ENCODE data around the gene KREMEN1.

KREMEN1 gene

DNA sequence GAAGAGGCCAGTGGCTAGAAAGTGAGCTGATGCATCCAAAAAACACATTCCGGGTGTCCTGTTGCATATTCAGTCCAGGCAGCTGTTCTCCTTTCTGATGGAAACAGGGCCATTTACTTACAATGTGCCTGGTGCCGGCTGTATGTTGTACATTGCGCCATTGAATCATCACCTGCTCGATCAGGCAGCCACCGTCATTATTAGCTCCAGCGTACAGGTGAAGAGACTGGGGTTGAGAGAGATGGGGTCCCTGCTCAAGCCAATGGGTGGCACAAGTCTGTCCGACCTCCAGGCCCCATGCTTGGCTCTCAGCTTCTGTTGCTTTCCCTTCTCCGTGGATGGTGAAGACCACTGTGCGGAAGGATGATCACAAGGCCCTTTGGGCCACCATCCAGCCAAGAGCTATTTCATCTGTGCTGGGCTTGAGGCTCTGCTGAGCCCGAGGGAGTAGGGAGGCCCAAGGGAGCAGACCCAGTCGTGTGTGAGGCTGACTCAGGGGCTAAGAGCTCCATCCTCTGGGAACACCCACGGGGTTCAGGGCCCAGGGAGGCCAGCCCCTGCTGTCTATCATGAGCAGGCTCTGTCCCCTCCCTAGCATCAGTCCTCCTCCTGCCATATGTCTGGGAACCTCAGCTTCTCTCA lies 112.1 kb downstream of the KREMEN1 start:
- DNase-seq (ENCODE audit: low read depth) = no peak

DNA sequence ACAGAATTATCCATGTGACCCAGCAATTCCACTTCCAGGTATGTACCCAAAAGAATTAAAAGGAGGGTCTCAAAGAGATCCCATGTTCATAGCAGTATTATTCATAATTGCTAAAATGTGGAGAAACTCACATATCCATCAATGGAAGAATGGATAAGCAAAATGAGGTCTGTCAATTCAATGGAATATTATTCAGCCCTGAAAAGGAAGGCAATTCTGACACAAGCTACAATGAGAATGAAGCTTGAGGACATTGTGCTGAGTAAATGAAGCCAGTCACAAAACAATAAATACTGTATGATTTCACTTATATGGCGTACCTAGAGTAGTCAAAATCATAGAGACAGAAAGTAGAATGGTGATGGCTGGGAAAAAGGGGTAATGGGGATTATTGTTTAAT lies 113.5 kb downstream of the KREMEN1 start:
- DNase-seq (ENCODE audit: low read depth) = no peak

DNA sequence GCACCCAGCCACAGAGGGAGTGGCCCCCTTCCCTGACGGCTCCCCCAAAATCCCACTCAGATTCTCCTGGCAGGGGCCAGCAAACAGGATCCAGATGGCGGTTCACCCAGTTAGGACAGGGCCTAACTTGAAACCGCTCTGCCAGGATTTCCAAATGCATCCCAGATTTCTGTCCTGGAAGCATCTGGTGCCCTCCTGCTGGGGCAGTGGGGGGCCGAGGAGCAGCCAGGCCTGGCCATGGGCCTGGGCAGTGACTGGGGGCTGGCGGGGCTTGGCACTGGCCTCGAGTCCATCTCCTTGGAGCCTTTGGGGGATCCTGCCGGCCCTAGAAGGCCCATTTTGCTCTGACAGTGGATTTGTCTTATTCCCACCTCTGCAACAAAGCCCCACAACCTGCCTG lies 115.0 kb downstream of the KREMEN1 start:
- no peak for DNase-seq (ENCODE audit: low read depth)

DNA sequence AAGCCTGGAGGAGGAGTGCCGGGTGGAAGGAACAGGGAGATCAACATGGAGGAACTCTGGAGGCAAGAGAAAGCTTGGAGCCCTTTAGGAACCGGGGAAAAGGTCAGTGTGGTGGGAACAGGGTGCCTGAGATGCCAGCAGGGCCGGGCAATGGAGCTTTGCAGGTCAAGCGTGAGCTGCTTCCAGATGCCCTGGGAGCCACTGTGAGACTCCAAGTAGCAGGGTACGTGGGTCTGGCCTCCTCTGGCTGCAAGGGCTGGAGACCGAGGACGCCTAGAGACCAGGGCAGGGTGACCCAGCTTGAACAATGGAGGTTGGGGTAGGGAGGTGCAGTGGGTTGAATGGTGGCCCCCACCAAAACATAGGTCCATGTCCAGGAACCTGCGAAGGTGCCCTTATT lies 117.2 kb downstream of the KREMEN1 start:
- no peak for DNase-seq (ENCODE audit: low read depth)

DNA sequence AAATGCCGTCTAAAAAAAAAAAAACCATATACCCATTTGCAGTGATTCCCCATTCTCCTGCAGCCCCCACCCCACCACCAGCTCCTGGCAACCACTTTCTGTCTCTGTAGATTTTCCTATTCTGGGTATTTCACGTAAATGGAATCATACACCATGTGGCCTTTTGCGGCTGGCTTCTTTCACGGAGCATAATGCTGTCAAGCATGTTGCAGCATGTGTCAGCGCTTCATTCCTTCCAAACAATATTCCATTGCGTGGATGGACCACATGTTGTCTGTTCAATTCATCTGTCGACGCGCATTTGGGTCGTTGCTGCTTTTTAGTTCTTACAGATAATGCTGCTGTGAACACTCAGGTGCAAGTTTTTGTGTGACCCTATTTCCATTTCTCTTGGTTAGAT lies 118.1 kb downstream of the KREMEN1 start:
- DNase-seq (ENCODE audit: low read depth) = no peak

DNA sequence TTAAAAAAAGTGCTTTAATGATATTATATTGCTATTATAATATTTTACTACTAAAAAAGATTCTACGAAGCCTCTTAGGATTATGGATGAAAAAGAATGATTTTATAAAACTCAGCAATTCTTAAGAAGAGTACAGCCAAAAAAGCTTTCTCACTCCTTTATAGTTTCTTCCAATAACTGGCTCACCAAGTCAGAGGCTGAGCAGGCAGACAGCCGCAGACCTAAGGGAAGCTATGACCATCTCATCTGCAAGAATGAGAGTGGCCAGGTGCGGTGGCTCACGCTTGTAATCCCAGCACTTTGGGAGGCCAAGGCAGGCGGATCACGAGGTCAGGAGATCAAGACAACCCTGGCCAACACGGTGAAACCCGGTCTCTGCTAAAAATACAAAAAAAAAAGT lies 120.2 kb downstream of the KREMEN1 start:
- DNase-seq (ENCODE audit: low read depth) = no peak

DNA sequence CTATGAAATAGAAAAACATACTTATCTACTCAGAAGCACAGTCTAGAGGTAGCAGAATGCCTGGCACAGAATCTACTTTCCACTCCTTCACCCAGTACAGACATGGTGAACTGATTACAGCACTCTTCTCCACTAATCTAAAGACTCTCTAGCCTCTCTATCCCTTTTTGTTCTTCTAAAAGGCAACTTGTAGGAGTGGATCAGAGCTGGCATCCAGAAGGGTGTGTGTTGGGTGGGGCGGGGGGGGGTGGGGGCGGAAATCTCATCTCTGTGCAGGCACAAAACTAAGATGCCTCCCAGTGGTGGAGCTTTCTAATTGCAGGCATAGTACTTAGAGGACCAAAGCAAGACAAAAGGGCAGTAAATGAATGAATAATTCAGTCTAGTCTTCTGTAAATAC lies 121.3 kb downstream of the KREMEN1 start:
- no peak for DNase-seq (ENCODE audit: low read depth)

DNA sequence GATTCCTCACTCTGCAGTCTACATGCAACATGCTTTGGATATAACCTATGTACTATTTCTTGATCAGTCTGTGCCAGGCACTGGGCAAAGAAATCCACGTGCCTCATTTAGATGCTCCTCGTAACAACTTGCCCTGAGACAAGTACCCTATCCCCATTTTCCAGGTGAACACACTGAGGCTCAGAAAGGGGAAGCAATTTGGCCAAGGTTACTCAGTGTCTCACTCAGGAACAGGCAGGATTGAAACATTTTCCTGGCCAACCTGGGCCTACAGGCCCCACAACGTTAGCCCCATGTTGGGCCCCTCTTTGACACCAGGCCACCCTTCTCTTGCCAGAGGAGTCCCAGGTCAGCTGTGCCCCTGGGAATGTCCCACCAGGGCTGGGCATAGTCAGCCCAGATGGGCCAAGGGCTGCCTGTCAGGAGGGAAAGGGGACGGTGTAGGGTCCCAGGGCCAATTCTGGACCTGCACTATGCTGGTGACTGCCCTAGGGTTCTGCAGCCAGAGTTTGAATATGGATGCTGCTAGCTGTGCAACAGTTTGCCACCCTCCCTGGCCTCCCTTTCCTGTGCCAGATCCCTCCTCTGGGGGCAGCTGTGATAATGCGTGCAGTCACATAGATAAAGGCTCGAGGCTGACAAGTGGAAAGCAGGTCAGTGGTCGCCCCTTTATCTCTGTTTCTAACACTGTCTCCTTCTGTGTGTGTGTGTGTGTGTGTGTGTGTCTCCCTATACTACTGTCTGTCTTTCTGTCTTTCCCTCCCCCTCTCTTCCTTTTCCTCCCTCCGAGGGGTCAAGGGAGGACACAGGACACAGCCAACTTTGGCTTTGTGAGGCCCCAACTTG lies 122.5 kb downstream of the KREMEN1 start:
- DNase-seq (ENCODE audit: low read depth) = no peak

DNA sequence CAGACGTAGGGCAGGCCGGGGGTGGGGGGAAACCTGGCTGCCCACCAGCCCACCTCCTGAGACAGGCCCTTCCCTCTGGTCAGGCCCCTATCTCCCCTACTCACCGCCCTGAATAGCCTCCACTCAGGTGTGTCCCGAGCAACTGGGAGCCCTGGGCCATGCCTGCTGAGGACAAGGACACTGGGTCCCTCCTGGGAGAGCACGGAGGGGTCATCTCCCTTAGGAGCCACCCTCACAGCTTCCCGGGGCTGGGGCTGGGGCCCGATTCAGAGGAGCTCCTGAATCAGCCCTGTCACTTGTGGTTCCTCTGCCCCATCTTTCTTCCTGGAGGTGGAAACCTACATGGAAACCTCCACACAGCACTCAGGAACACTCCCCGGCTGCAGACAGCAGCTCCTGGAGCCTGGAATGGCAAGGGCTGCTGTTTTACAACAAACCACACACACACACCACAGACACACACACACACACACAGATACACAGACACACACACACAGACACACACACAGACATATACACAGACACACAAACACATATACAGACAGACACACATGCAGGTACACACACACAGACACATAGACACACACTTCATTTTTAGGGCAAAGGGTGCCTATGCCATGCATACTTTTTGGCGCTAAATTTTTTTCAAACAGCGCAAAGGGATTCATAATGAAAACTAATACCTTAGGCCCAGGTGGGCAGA lies 123.3 kb downstream of the KREMEN1 start:
- DNase-seq (ENCODE audit: low read depth) = no peak

DNA sequence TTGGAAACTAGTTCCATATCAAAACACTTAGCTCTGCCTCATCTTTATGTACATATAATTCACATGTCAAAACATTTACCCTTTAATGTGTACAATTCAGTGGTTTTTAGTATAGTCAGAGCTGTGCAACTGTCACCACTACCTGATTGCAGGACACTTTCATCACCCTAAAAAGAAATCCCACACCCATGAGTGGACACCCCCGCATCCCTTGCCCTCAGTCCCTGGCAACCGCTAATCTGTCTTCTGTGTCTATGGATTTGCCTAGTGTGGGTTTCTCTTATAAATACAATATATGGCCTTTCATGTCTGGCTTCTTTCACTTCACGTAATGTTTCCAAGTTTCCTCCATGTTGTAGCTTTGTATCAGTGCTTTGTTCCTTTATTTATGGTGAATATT lies 124.3 kb downstream of the KREMEN1 start:
- DNase-seq (ENCODE audit: low read depth) = no peak

DNA sequence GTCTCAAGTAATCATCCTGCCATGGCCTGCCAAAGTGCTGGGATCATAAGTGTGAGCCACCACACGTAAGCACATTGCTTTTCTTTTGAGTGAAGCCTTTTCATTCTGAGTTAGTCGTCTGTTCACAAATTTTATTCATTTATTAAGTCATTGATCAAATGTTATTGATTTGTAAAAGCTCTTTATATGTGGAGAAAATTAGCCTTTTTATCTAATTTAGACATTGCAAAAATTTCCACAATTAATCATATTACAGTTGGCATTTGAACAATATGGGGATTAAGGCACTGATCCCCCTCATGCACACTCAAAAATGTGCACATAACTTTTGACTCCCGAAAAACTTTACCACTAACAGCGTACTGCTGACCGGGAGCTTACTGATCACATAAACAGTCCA lies 125.4 kb downstream of the KREMEN1 start:
- no peak for DNase-seq (ENCODE audit: low read depth)

DNA sequence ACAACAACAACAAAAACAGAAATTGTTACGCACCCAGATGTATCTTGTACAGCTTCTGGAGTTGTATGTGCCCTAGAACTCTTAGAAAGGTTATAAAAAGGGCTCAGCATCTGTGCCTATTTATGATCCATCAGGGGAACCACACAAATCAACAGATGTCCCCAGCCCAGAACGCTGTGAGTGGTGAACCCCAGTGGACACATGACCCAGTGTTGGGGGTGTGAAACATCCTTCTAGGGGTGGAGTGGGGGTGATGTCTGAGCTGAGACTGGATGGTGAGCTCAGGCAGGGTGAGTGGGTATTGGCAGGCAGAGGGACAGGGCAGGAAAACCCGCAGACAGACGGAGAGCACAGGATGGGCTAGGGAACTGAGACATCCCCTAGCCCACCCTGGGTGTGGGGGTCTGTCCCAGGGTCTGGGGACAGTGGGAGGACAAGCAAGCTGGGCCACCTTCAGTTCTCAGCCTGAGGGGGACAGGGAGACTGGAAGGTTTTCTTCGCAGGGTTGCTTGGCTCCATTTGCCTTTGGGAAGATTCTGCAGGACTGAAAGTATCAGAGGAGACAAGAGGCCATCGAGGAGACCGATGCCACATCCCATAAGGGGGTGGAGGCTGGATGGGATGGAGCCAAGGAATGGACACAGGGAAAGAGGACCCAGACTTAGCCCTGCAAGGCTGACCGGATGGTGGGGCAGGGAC lies 127.0 kb downstream of the KREMEN1 start:
- no peak for DNase-seq (ENCODE audit: low read depth)

DNA sequence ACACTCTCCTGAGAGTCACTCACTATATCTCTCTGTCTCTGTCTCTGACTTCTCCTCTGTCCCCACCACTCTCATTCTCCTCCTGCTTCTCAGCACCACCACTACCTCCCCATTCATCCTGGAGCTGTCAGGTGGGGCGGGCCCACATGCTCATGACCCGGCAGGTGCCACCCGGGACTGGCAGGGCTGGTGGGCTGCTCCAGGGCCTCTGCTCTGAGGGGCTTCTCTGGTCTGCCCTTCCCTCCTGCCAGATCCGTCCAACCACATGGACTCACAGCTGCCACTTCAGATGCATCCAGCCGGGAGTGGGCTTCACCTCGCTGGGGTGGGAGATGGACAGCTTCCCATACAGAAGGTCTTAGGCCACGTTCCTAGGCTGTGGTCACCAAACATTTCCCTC lies 128.1 kb downstream of the KREMEN1 start:
- DNase-seq (ENCODE audit: low read depth) = no peak

DNA sequence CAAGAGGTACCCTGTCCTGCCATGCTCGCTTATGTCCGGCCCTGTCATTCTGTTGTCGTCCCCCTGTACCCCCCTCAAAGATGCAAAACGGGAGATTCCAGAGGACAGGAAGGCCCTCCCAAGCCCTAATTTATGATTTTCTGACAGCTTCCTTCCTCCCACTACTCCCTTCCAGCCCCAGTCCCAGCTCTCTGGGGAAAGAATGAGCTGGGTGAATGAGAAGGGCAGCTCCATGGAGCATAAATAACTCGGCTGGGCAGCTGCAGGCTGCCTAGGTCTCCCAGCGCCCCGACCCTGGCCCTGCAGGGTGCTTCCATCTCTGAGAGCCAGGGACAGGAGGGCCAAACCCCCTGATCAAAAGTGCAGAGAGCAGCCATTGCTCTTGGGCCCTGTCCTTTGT lies 128.9 kb downstream of the KREMEN1 start:
- DNase-seq (ENCODE audit: low read depth) = no peak

DNA sequence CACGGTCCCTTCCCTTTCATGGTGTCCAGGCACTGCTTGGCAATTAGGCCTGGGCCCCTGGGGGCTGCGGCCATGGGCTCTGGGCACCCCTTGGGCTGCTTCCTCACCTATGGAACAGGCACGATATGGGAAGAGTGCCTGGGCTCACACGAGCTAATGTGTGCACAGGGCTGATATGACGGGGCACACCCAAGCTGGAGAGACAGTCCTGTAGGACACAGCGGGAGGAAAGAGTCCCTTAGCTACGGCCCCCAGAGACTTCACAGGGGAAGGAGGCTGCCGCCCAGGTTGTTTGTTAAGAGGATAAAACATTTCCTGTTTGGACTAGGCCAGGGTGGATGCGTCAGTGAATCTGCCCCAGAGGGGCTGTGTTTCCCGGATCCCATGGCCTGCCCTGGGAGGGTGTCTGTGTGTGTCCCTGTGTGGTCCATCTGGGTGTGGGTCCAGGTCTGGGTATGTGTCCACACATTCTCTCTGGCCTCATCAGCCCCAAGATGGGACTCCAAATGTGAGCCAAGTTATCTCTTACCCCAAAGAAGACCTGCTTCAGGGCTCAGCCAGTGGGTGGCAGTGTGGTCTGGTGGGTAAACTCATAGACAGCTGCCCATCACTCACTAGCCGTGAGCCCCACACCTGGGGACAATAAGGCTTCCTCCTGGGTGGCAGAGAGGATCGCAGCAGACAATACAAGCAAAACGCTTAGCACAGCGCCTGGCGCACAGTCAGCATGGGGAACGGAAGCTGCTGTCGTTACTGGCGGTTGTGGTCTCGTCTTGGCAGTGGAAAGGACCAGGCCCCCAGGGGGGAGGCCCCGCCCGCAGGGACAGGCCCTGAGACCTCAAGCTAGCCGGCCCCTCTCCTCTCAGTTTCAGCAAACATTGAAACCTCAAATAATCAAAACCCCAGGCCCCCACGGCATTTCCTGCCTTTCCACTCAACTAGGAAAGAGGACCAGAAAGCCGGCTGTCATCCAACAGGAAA lies 129.7 kb downstream of the KREMEN1 start:
- peak; percentile 39 for DNase-seq (ENCODE audit: low read depth)

DNA sequence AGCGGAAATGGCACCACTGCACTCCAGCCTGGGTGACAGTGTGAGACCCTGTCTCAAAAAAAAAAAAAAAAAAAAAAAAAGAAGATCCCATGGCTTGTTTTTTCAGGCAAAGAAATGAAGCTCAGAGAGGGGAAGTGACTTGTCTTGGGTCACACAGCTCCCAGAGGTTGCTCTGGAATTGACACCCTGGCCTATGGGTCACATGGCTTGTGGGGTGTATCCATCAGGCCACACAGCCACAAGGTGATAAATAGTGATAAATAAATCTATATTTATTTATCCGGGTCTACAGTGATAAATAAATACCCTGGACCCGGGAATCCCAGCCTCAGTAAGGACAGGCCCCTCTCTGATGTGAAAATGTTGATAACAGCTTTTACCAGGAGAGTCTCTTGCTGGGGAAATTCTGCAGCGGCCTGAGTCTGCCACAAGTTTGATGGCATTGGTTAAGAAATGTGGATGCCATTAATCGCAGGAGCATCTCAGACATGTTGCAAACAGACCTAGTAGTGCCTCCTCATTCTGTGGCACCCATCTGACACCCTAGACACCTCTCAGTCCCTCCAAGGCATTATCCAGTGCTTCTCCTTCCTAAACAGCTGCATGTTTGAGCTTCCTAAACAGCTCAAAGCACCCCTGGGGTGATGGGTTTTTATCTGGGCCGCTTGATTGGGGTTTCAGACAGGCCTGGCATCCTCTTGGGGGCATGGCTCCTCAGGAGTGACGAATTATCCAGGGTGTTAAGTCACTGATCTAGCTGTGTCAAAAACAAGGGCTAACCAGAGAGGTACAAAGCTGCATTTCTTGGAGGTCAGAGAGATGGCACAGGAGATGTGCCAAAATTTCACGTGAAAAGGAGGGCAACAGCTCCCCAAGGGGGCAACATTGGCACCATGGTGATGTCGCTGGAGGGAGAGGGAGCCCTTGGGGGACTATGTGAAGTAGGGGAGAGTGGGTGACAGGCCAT lies 130.9 kb downstream of the KREMEN1 start:
- DNase-seq (ENCODE audit: low read depth) = no peak

DNA sequence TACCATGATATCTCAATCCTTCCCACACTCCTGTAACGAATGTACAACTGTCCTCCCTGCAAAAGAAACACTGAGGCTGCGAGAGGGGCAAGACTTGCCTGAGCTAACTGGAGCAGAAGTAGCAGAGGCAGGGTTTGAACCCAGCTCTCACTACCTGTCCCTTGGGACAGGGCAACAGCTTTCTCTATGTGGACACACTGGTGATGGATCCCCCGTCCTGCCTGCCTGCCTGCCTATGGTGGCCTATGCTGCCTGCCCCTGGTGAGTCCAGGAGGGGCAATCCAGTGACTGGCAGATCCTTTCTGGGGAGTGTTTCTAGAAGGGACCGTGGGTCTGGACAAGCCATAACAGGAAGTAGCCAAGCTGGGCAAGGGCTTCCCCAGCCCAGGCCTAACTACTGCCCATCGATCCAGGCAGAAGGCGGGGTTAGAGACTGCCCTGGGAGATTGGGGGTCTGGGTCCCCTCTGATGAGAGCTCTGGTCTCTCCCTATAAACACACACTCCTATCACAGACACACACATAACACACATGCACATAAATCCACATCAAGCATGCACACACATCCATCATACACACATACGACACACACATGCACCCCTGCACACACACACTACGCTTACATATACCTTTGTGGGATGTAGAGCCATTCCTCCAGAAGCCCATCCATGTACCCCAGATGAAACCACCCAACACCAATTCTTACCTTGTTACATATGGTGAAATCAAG lies 131.8 kb downstream of the KREMEN1 start:
- no peak for DNase-seq (ENCODE audit: low read depth)

DNA sequence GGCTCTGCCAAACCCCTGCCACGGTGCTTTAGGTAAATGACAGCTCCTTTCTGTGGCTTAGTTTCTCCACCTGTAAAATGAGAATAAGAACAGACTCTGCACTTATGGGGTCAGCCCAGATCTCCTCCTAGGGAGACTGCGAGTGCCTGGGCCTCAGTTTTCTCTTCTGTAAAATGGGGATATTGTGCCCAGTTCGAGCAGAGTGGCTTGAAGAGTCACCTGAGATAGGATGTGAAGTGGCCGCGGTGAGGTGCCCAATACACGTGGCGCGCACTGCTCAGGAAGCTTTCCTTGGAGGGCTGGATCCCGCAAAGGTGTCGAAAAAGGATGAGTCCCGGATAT lies 132.4 kb downstream of the KREMEN1 start:
- DNase-seq (ENCODE audit: low read depth) = no peak

DNA sequence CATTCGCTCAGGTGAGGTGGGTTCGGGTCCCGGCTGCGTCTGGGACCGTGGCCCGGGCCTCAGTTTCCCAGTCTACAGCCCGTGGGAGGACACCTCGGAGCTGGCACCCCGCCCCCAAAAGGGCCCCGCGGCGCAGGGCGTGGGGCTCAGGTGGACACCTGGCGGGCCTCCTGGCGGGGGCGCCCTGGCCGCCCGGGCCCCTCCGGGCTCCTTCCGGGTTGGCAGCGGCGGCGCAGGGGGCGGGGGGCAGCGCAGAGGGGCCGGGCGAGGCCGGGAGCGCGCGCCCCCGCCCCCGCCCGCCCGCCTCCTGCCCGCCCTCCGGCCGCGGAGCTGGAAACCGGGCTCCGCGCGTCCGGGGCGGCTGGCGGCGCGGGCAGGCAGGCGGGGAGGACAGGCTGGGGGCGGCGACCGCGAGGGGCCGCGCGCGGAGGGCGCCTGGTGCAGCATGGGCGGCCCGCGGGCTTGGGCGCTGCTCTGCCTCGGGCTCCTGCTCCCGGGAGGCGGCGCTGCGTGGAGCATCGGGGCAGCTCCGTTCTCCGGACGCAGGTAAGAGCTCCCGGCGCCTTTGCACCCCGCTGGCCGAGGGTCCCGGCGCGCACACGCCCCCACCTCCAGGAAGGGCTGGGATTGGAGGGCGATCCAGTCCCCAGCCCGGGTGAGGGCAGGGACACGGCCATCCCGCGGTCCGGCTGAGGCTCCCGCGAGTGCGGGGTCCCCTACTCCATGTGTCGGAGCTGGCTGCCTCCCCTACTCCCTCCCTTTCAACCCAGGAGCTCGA lies 132.9 kb downstream of the KREMEN1 start, which contains the start of gene EMID1:
Gene EMID1, plus strand, starts transcription at position 303 of the 778 bp plus-strand sequence. Its CDS starts 143 bp downstream, at position 446.
- DNase-seq (ENCODE audit: low read depth) = peak; percentile 23
